HG03571 (cell line): ENCODE results near the gene CEP162.
A peak's percentile ranks its signal among the peaks of the same experiment; 100 is the strongest.
"Not testable (repeated sequence)": the region's sequence is repeated elsewhere in the genome, so short reads cannot be mapped to it uniquely, and the experiment has no call there.

Experiments
- ATAC-seq: cut with Tn5 transposase; IDR thresholded peaks from one replicate; pipeline ENCODE4 v1.9.1; 2021; ENCODE audit not compliant: unreplicated experiment

Gene CEP162

DNA sequence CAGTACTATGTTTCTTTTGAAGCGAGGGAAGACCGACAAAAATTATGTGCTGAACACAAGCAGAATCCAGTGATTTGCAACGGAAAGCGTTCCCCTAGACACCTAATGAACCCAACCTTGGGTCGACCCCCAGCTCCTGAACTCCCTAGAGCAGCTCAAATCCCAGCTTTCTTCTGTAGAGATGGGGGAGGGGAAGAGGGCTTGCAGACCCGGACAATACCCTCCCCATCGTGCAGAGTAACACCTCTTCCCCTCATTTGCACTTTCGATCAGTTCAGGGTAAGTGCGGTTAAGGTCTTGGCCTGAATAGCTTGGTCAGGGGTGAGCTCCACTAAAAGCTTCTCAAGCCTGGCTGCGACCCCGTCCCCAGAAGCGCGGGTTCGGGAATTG is 404 bp downstream of the CEP162 start:
- ATAC-seq = no peak

- no peak for ATAC-seq
Measured at GRCh38 chr6:84224251-84224650, 3.2 kb downstream of the CEP162 start.

DNA sequence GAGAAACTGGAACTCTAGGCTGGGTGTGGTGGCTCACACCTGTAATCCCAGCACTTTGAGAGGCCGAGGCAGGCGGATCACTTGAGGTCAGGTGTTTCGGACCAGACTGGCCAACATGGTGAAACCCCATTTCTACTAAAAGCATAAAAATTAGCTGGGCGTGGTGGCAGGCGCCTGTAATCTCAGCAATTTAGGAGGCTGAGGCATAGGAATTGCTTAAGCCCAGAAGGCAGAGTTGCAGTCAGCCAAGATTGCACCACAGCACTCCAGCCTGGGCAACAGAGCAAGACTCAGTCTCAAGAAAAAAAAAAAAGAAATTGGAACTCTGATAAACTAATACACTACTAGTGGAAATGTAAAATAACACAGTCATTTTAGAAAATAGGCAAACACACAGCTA is 3.8 kb downstream of the CEP162 start:
- ATAC-seq = not testable (repeated sequence)

- peak; percentile 43 for ATAC-seq
Measured at GRCh38 chr6:84222426-84222825, 5.0 kb downstream of the CEP162 start.

DNA sequence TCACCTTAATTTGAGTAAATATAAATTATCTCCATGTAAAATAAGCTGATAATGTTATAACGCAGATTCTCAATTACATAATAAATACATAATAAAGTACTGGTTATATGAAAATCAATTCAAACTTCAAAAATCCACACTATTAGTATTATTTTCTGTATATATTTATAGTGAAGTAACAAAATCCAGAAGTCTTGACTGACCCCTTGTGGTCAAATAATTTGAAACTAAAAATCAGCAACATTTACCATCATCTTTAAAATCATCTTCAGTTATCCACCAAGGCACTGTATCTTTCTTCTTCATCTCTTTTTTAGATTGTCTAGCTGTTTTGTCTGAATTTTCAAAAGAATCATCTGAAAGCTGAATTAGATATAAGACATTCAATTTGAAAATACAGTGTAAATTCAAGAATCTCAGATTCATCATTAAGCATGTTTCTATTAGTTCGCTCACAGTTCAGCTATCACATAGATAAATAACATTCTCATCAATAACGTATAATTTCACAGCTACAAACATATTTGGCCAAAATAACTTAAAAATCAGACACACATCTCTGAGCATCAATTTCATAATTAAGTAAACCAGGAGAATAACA is 6.5 kb downstream of the CEP162 start:
- ATAC-seq = no peak

DNA sequence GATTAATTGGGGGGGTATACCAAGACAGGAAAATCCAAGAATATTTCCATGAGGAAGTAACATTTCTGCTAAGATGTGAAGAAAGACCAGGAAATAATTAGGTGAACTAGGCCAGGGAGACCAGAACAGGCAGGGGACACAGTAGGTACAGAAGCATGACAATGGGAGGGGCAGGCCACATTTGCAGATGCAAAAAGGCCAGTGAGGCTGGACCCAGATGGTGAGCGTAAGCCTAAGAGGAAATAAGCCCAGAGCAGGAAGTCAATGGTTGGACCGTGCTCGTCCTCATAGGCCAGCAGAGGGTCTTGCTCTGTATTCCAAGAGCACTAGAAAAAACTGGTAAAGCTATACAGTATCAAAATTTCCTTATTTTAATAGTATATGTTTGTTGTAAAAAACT is 9.4 kb downstream of the CEP162 start:
- ATAC-seq = no peak

DNA sequence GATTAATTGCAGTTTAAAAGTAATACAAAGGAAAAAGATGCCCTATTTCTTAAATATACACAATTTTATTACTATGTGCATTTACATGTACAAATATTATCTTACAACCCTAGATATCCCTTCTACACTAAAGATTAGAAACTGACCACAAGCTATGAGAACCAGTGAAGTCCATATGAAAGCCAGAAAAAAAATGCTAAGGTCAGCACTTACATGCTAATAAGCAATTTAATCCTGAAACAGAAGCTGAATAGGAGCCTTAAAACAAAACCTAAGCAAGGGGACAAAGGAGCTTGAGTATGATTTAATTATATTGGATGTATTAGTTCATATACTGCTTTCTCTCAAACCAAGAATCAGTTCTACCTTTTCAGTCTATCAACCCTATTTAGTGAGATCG is 14.2 kb downstream of the CEP162 start:
- ATAC-seq = no peak

GRCh38 chr6:84204011-84204410 is 23.4 kb downstream of the CEP162 start:
- ATAC-seq = no peak

DNA sequence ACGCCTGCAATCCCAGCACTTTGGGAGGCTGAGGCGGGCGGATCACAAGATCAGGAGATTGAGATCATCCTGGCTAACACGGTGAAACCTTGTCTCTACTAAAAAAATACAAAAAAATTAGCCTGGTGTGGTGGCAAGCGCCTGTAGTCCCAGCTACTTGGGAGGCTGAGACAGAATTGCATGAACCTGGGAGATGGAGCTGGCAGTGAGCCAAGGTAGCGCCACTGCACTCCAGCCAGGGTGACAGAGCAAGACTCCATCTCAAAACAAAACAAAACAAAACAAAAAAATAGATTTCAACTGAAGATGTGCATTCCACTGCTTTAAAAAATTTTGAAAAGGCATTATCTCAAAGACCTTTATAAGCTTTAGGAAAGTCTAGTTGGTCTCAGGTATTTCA is 27.5 kb downstream of the CEP162 start:
- not testable (repeated sequence) for ATAC-seq

- ATAC-seq = no peak
Measured at GRCh38 chr6:84197708-84198107, 29.7 kb downstream of the CEP162 start.

DNA sequence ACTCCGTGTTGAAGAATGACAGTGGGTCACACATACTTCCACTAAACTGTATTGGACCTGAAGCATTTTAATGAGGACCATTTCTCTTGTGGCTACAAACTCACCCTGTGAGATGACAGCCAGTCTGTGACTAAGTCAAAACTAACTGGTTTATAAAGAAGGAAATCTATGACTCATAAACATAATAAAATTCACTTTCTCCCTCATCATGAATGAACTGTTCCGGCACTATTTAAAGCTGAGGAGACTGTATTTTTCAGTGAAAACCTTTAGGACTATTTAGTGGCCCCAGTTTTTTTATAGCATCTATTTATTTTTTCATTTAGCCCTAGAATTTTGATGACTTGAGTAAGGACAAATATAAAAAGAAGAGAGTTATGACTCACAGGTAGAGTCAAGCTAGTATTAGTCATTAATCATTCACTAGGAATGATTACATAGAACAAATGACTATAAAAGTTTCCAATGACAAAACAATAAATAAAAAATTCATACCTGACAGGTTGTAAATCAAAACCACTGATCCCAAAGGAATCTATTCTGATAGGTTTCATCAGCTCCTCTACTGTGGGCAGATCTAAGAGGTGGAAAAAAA is 34.2 kb downstream of the CEP162 start:
- no peak for ATAC-seq

DNA sequence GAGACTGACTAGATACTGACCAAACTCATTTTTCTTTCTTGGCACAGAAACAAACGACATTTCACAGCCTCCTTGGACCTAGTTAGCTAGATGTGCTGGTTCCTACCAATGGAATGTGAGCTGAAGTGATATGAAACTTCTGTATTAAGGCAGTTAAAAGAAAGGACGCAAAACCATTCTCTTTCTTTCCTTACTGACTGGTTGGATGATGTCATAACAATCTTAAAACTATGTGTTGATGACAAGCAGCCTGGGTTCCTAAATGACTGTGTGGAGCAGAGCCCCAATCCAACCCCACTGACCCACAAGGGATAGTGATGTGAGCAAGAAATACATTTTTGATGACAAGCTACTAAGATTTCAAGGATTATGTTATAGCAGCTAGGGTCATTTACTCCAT is 35.6 kb downstream of the CEP162 start:
- no peak for ATAC-seq

DNA sequence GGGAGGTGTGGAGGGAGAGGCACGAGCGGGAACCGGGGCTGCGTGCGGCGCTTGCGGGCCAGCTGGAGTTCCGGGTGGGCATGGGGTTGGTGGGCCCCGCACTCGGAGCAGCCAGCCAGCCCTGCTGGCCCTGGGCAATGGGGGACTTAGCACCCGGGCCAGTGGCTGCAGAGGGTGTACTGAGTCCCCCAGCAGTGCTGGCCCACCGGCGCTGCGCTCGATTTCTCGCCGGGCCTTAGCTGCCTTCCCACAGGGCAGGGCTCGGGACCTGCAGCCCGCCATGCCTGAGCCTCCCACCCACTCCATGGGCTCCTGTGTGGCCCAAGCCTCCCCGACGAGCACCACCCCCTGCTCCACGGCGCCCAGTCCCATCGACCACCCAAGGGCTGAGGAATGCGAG is 38.1 kb downstream of the CEP162 start:
- not testable (repeated sequence) for ATAC-seq

DNA sequence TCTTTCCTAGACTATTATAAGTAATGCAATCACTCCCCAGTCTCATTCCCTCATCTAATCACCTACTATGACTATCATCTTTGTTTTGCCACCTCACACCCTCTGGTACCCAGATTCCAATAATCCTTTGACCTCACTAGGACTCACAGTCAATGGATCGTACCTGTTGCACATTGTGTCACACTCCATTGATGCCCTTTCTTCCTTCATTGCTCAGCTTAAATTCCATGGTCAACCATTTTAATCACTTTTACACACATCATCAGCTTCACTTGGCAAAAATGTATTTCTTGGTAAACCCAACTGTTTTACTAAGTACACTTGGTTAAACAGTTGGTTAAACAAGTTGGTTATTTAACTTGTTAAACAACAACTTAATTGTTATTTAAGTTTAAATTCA is 44.0 kb downstream of the CEP162 start:
- no peak for ATAC-seq

- ATAC-seq = no peak
Measured at GRCh38 chr6:84182001-84182400, 45.4 kb downstream of the CEP162 start.

DNA sequence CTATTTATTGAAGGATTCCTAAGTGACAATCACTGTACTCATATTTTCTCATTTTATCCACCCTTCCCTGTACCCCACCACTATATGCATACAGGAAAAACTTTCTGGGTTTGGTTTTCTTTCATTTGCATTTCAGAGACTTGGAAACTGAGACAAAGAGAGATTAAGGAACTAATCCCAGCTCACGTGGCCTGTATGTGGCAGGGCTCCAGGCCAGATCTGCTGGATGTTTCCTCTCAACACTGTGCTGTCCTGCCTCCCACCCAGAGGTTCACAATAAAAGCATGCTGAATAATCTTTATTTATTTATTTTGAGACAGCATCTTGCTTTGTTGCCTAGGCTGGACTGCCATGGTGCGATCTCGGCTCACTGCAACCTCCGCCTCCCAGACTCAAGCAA is 50.2 kb downstream of the CEP162 start:
- ATAC-seq = no peak

DNA sequence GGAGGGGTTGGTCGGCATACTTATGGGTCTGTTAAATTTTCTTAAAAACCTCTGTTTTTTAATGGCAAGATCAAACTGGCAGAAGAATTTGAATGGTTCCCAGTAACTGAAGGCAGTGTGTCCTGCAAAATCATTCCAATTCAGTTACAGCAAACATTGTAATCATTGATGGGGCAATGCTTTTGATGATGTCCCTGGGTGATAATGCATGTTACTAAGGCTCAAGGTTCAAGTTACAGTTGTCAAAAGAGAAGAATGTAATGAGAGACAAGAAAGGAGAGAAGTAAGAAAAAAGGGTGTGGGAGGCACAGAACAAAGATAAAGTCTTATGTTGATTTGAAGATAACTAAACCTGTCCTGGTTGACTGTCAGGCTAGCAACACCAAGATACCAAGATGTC is 54.9 kb downstream of the CEP162 start:
- ATAC-seq = no peak

DNA sequence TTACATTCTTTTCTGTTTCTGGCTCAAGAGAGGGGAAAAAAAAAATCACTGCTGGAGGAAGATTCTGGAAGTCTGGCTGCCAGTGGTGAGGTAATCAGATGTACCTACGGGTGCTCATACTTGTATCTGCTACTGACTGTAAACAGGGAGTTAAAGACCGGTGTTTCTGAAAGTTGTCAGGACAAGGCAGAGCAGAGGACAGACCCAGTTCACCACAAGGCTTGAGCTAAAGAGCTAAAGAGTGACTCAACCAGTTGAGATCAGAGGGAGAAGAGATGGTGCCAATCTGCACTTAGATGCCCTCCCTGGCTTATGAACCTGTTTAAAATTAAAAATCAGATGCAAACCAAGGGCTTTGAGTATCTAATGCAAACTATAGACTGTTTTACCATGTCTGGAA is 55.4 kb downstream of the CEP162 start:
- ATAC-seq = no peak

DNA sequence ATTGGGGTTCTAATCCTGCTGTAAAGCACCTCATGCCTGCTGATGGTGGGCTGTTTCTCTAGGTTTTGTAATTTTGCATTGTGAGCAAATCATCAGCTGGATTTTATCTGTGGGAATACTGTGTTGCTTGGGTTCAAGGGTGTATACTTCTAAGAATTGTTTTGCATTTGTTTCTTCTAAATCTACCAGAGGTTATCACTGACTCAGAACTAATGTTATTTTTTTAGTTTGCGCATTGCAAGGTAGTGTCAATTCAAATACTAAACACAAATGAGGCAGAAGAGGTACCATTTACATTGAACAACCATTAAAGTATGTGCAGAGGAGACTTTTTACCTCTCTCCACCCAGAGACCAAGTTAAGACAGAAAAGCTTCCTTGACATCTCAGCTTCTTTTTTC is 60.0 kb downstream of the CEP162 start:
- no peak for ATAC-seq

DNA sequence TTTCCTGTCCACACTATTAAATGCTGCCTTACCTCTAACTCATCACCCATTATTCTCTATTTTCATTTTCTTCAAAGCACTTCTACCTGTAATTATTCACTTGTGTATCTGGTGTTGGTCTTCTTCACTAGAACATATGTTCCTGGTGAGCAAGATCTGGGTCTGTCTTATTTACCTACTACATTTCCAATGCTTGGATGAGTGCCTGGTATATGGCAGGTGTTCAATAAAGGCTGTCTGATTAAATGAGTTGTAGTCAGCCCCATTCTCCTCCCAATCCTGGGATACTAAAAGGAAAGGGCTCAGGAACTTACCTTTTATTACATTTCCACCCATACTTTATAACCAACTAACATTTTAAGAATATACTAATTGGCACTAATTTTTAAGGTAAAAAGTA is 61.0 kb downstream of the CEP162 start:
- ATAC-seq = no peak

GRCh38 chr6:84164328-84164727 is 63.1 kb downstream of the CEP162 start:
- ATAC-seq = not testable (repeated sequence)

GRCh38 chr6:84161190-84161589 is 66.3 kb downstream of the CEP162 start:
- ATAC-seq = no peak

DNA sequence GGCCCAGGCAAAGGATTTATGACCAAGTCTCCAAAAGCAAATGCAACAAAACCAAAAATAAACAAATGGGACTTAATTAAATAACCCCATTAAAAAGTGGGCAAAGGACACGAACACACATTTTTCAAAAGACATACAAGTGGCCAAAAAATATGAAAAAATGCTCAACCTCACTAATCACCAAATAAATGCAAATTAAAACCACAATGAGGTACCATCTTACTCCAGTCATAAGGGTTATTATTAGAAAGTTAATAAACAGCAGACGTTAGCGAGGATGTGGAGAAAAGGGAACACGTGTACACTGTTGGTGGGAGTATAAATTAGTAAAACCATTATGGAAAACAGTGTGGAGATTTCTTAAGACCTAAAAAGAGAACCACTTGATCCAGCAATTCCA is 71.1 kb downstream of the CEP162 start:
- no peak for ATAC-seq
